Naive B cell (primary cell): Measurements from ENCODE around the gene TMEM54. TPM values are rescaled to one million over a fixed set of nuclear protein-coding genes. Genes with fewer than 3 reads are reported as not detected.

Experiments used
- ATAC-seq, 2 donors: fragments of 150-1000 bp; cut with Tn5 transposase; 2 replicates each; pipeline ENCODE4 v1.10.0; 2021; ENCODE audit warnings: low read depth in 2 of 2, mild to moderate bottlenecking in 2 of 2, moderate library complexity in 2 of 2
- DNase-seq: peaks from one replicate; pipeline ENCODE4 v3.0.0; 2022
- H3K27ac Mint-ChIP-seq, 6 donors: one replicate each; pipeline ENCODE4 v1.8.0; 2020 to 2022; ENCODE audit warnings: mild to moderate bottlenecking in 6 of 6, mixed read lengths in 6 of 6, moderate library complexity in 5 of 6, inconsistent platforms in 2 of 6
- H3K27me3 Mint-ChIP-seq, 3 donors: one replicate each; pipeline ENCODE4 v1.8.0; 2021 to 2022; ENCODE audit warnings: mixed read lengths in 3 of 3, mild to moderate bottlenecking in 1 of 3
- H3K36me3 Mint-ChIP-seq, 2 donors: one replicate each; pipeline ENCODE4 v1.8.0; 2020 to 2022; ENCODE audit warnings: mixed read lengths in 2 of 2, inconsistent platforms in 1 of 2, mild to moderate bottlenecking in 1 of 2
- H3K4me1 Mint-ChIP-seq, 3 donors: one replicate each; pipeline ENCODE4 v1.8.0; 2020 to 2022; ENCODE audit warnings: mixed read lengths in 3 of 3, inconsistent platforms in 1 of 3, mild to moderate bottlenecking in 1 of 3, moderate library complexity in 1 of 3
- H3K4me3 Mint-ChIP-seq, 8 donors: one replicate each; pipeline ENCODE4 v1.8.0; 2020 to 2022; ENCODE audit warnings: mild to moderate bottlenecking in 8 of 8, mixed read lengths in 8 of 8, moderate library complexity in 8 of 8, inconsistent platforms in 2 of 8
- H3K9me3 Mint-ChIP-seq, 7 donors: one replicate each; pipeline ENCODE4 v1.8.0; 2020 to 2022; ENCODE audit warnings: mixed read lengths in 7 of 7, mild to moderate bottlenecking in 5 of 7, inconsistent platforms in 2 of 7, moderate library complexity in 1 of 7
- polyA plus RNA-seq, 6 donors: library from polyadenylated mRNA; unstranded; fragments of 300-500 nt; fragmentation: Illumina TruSeq; gene quantifications; one replicate each; pipeline ENCODE4 v1.2.3, GENCODE V29; 2021; ENCODE audit warnings: low read depth in 6 of 6

Gene TMEM54
- polyA plus RNA-seq, 6 donors from 2014 or later, result not detected

- H3K4me1 Mint-ChIP-seq, result peaks cover 13 to 20% (median 18%) of the 10 kb centered on the region in 3 donors
- H3K4me3 Mint-ChIP-seq, result no peak overlapping the region
- no peak overlapping the region for H3K27ac Mint-ChIP-seq
Observed at GRCh38 chr1:32877211-32878110, 23.7 kb downstream of the TMEM54 start.

GRCh38 chr1:32876341-32877210, 24.6 kb downstream of the TMEM54 start:
- ATAC-seq (peak; percentile 60 to 65), DNase-seq (peak; percentile 42)
- Mint-ChIP-seq H3K27ac (no peak overlapping the region), H3K9me3 (no peaks in the 10 kb centered on the region), H3K4me1 (peaks cover 22 to 29% (median 25%) of the 10 kb centered on the region in 3 donors), H3K27me3 (peaks cover 28 to 52% (median 42%) of the 10 kb centered on the region in 3 donors), H3K4me3 (peak overlapping the region in 1 of 8 donors; percentile 41), H3K36me3 (no peaks in the 10 kb centered on the region)

More at GRCh38 chr1:32877211-32878110, 23.7 kb downstream of the TMEM54 start:
- H3K36me3 Mint-ChIP-seq, result no peaks in the 10 kb centered on the region
- DNase-seq, result no peak
- peaks cover 27 to 48% (median 45%) of the 10 kb centered on the region in 3 donors for H3K27me3 Mint-ChIP-seq
- H3K9me3 Mint-ChIP-seq, result no peaks in the 10 kb centered on the region
- no peak for ATAC-seq

GRCh38 chr1:32874860-32875752, 26.1 kb downstream of the TMEM54 start:
- no peak for ATAC-seq
- peak overlapping the region in 1 of 6 donors; percentile 49 for H3K27ac Mint-ChIP-seq
- peaks cover 30 to 39% (median 34%) of the 10 kb centered on the region in 3 donors for H3K4me1 Mint-ChIP-seq
- no peaks in the 10 kb centered on the region for H3K36me3 Mint-ChIP-seq
- H3K4me3 Mint-ChIP-seq, result peak overlapping the region in 2 of 8 donors; percentile 11 to 80
- no peak for DNase-seq
- no peaks in the 10 kb centered on the region for H3K9me3 Mint-ChIP-seq
- H3K27me3 Mint-ChIP-seq, result peaks cover 27 to 51% (median 42%) of the 10 kb centered on the region in 3 donors

GRCh38 chr1:32873484-32873883, 27.7 kb downstream of the TMEM54 start:
- ATAC-seq (no peak), DNase-seq (no peak)
- H3K4me1 Mint-ChIP-seq, result peaks cover 40 to 46% (median 44%) of the 10 kb centered on the region in 3 donors
- H3K36me3 Mint-ChIP-seq, result peaks cover 4 to 14% of the 10 kb centered on the region in 2 donors
- no peaks in the 10 kb centered on the region for H3K9me3 Mint-ChIP-seq
- H3K4me3 Mint-ChIP-seq, result no peak overlapping the region
- no peak overlapping the region for H3K27ac Mint-ChIP-seq
- peaks cover 33 to 68% (median 59%) of the 10 kb centered on the region in 3 donors for H3K27me3 Mint-ChIP-seq

- no peak for DNase-seq
- Mint-ChIP-seq H3K36me3 (peaks cover 8 to 18% of the 10 kb centered on the region in 2 donors), H3K4me1 (peaks cover 40 to 46% (median 44%) of the 10 kb centered on the region in 3 donors), H3K4me3 (peak overlapping the region in 7 of 8 donors; percentile 7 to 87 (median 74)), H3K27me3 (peaks cover 27 to 63% (median 51%) of the 10 kb centered on the region in 3 donors), H3K27ac (no peak overlapping the region), H3K9me3 (no peaks in the 10 kb centered on the region)
- ATAC-seq, result no peak
Observed at GRCh38 chr1:32872192-32872460, 29.1 kb downstream of the TMEM54 start.

- Mint-ChIP-seq H3K4me1 (peaks cover 40 to 45% (median 44%) of the 10 kb centered on the region in 3 donors), H3K9me3 (no peaks in the 10 kb centered on the region), H3K36me3 (peaks cover 8 to 18% of the 10 kb centered on the region in 2 donors), H3K4me3 (peak overlapping the region; percentile 48 to 87 (median 76)), H3K27me3 (peaks cover 27 to 63% (median 51%) of the 10 kb centered on the region in 3 donors), H3K27ac (peak overlapping the region in 1 of 6 donors; percentile 30)
- peak; percentile 18 to 24 for ATAC-seq
- no peak for DNase-seq
Observed at GRCh38 chr1:32871364-32872191, 29.6 kb downstream of the TMEM54 start.

- ATAC-seq (peak; percentile 22 to 32), DNase-seq (no peak)
- H3K9me3 Mint-ChIP-seq, result no peaks in the 10 kb centered on the region
- peak within 1 kb of the TSS; percentile 65 to 92 (median 81) for H3K4me3 Mint-ChIP-seq
- H3K27me3 Mint-ChIP-seq, result peaks cover 27 to 59% (median 47%) of the 10 kb centered on the region in 3 donors
- peaks cover 8 to 18% of the 10 kb centered on the region in 2 donors for H3K36me3 Mint-ChIP-seq
- H3K4me1 Mint-ChIP-seq, result peaks cover 37 to 39% (median 37%) of the 10 kb centered on the region in 3 donors
- H3K27ac Mint-ChIP-seq, result peak within 1 kb of the TSS in 3 of 6 donors; percentile 10 to 59 (median 30)
Observed at GRCh38 chr1:32870615-32871363, 30.4 kb downstream of the TMEM54 start, which contains the start of gene FNDC5. FNDC5 (minus strand) TSS chr1:32870912.

GRCh38 chr1:32869923-32870614, 31.1 kb downstream of the TMEM54 start:
- Mint-ChIP-seq H3K27me3 (peaks cover 22 to 52% (median 40%) of the 10 kb centered on the region in 3 donors), H3K27ac (peak overlapping the region in 2 of 6 donors; percentile 10 to 59), H3K4me3 (peak overlapping the region; percentile 65 to 92 (median 80)), H3K4me1 (peaks cover 31 to 33% (median 31%) of the 10 kb centered on the region in 3 donors), H3K36me3 (peaks cover 8 to 18% of the 10 kb centered on the region in 2 donors), H3K9me3 (no peaks in the 10 kb centered on the region)
- DNase-seq (no peak), ATAC-seq (no peak)

- H3K9me3 Mint-ChIP-seq, result no peaks in the 10 kb centered on the region
- H3K36me3 Mint-ChIP-seq, result peaks cover 8 to 18% of the 10 kb centered on the region in 2 donors
- peaks cover 30 to 31% (median 31%) of the 10 kb centered on the region in 3 donors for H3K4me1 Mint-ChIP-seq
- no peak for DNase-seq
- peak overlapping the region; percentile 56 to 83 (median 78) for H3K4me3 Mint-ChIP-seq
- H3K27me3 Mint-ChIP-seq, result peaks cover 16 to 44% (median 39%) of the 10 kb centered on the region in 3 donors
- no peak for ATAC-seq
- peak overlapping the region in 1 of 6 donors; percentile 49 for H3K27ac Mint-ChIP-seq
Observed at GRCh38 chr1:32868806-32869455, 32.3 kb downstream of the TMEM54 start.

GRCh38 chr1:32868085-32868484, 33.1 kb downstream of the TMEM54 start:
- Mint-ChIP-seq H3K9me3 (no peaks in the 10 kb centered on the region), H3K27me3 (peaks cover 16 to 44% (median 39%) of the 10 kb centered on the region in 3 donors), H3K36me3 (peaks cover 8 to 18% of the 10 kb centered on the region in 2 donors), H3K4me3 (no peak overlapping the region), H3K27ac (no peak overlapping the region), H3K4me1 (peaks cover 30 to 31% (median 31%) of the 10 kb centered on the region in 3 donors)
- no peak for ATAC-seq
- no peak for DNase-seq
